ENCODE results near the gene SLIT1. TPM values are rescaled to one million over a fixed set of nuclear protein-coding genes. Genes with fewer than 3 reads are reported as not detected.

Gene SLIT1
- 1 to 10 TPM in 1 of 2 donors, under 1 TPM in 1; 0.56 to 2.0 TPM for total RNA-seq

DNA sequence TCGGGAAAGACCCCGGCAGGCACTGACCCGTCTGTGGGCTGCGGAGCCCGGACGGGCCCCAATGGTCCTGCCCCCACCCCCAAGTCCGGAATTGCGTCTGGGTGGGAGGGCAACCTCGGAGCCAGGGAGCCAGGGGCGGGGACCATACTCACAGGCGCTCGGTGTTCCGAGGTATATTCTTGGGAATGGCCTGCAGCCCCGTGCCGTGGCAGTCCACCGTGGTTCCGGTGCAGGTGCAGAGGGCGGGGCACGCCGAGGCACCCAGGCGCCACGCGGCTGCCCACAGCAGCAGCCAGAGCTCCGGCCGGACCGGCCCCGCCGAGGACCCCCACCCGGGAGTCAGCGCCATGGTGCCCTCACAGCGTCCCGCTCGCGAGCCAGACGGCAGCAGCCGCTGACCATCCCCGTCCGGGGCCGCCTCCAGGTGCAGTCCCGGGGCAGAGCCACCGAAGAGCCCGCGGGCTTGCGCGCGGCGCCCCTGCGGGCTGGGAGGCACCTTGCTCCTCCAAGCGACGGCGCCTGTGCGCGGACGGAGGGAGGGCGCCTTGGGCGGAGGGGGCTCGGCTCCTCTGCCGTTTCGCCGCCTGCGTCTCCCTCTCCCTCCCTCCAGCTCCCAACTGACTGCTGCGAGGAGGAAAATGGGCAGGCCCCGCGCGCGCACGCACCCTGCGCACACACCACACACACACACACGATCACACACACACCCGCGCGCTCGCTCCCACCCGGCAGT lies at the start of gene SLIT1:
Gene SLIT1 (minus strand): TSS at position 634 of the 733 bp plus-strand sequence. CDS start 285 bp downstream, at position 349.
- no peak for ATAC-seq (replicated peaks)
- Mint-ChIP-seq H3K4me1 (no peaks in the 10 kb centered on the region), H3K9me3 (no peaks in the 10 kb centered on the region), H3K36me3 (ENCODE audit: low read depth) (no peaks in the 10 kb centered on the region), H3K27me3 (peaks cover 55% of the 10 kb centered on the region), H3K27ac (no peak within 1 kb of the TSS), H3K4me3 (peak within 1 kb of the TSS; percentile 31)

DNA sequence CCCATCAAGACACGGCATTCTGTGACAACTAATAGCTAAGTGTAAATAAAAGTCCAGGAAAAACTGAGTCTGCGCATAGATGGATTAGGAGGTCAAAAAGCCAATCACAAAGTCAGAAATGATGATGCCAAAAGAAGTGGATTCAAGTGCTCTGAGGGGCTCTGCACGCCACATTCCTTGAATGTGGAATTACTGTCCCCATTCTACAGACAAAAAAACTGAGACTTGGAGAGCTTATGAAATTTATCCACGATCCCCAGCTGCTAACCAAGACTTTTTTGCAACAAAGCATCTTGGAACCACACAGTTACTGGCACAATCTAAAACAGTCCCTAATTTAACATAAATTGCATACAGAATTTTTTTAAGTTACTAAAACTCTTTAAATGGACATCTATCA lies 49.6 kb upstream of the SLIT1 start:
- Mint-ChIP-seq H3K4me1 (peaks cover 3% of the 10 kb centered on the region), H3K36me3 (ENCODE audit: low read depth) (peaks cover 43% of the 10 kb centered on the region), H3K9me3 (no peaks in the 10 kb centered on the region), H3K4me3 (no peak overlapping the region), H3K27me3 (no peaks in the 10 kb centered on the region), H3K27ac (no peak overlapping the region)
- ATAC-seq (replicated peaks) = no peak

DNA sequence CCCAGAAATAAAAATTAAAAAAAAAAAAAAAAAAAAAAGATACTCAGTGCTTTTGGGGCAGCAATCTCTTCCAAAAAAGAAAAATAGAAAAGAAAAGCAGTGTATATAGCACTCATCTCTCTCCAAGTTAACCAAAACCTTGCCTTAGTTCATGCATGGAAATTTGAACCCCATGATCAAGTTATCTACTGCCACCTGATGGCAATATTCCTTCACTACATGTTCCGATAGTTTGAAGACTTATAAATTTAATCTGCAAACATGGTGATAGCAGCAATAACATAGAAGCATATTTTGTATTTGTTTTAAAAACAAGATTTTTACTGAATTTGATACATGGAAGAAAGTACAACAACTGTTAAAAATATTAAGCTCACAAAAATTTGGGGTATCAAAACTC lies 48.6 kb upstream of the SLIT1 start:
- ATAC-seq (replicated peaks) = no peak
- Mint-ChIP-seq H3K4me1 (peaks cover 3% of the 10 kb centered on the region), H3K9me3 (no peaks in the 10 kb centered on the region), H3K4me3 (no peak overlapping the region), H3K36me3 (ENCODE audit: low read depth) (peaks cover 52% of the 10 kb centered on the region), H3K27me3 (no peaks in the 10 kb centered on the region), H3K27ac (no peak overlapping the region)

DNA sequence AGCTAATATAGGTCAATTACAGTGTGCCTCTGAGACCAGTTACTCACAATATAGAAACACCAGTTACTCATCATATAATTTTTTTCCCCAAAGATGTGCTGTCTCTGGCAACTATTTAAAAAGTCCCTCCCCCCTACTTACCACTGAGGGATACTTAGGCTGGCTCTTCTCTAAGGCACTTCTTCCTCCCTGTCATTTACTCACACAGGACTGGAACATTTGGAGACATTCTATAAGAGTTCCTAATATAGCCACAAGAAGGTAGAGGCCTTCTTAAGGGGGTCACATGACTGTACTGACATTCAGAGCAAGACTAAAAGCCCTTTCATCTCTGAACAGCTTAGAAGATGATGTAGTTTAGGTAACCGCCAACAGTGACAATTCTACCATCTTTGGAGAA lies 44.4 kb upstream of the SLIT1 start:
- H3K27me3 Mint-ChIP-seq = no peaks in the 10 kb centered on the region
- H3K36me3 Mint-ChIP-seq (ENCODE audit: low read depth) = peaks cover 83% of the 10 kb centered on the region
- no peaks in the 10 kb centered on the region for H3K9me3 Mint-ChIP-seq
- peak overlapping the region; percentile 87 for H3K27ac Mint-ChIP-seq
- peak; percentile 87 for ATAC-seq (replicated peaks)
- H3K4me3 Mint-ChIP-seq = peak overlapping the region; percentile 54
- H3K4me1 Mint-ChIP-seq = peaks cover 5% of the 10 kb centered on the region

DNA sequence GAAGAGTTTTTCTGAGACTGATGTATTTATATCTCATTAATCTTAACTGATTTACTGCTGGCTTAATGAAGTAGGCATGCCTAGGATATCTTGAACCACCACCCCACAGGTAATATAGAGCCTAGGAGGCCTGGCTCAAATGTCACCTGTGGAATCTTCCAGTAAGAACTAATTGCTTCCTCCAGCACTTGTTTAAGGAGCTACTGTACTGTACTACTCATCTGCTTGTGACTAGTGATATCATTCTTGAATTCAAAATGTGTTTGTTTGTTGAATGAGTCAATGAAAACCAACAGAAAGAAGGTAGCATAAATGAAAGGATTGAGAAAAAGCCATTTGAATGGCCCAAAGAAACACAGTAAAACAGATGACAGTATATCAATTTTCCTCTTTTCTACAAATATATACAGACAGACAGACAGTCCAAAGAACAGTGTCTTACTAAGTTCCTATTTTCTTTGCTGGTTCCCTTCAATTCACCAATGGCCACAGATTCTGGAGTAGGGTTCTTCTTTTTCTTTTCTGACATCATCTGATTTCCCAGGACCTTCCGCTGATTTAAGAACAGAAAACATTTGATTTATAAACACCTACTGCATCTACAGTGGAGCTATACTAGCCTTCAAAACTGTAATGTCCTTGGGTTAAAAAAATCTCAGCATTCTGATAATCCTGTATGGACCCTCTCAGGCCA lies 43.7 kb upstream of the SLIT1 start:
- H3K36me3 Mint-ChIP-seq (ENCODE audit: low read depth) = peaks cover 83% of the 10 kb centered on the region
- H3K27ac Mint-ChIP-seq = peak overlapping the region; percentile 87
- peak; percentile 45 for ATAC-seq (replicated peaks)

DNA sequence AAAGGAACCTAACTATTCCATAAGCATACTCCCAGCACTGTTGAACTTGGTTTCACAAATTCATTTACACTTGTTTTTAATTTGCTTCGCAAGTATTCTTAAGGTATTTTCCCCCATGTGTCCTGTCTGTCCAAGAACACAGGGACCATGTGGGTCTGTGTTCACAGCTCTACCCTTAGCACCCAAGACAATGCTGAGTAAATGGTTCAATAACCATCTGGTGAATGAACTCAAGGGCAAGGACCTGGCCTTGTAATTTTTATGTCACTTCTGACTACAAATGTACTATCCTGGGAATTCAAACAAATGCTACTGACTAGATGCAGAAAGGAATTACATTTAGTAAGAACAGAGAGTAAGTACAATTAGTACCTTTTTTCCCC lies 43.0 kb upstream of the SLIT1 start:
- ATAC-seq (replicated peaks) = no peak
- Mint-ChIP-seq H3K9me3 (no peaks in the 10 kb centered on the region), H3K4me1 (peaks cover 11% of the 10 kb centered on the region), H3K4me3 (no peak overlapping the region), H3K27me3 (no peaks in the 10 kb centered on the region), H3K36me3 (ENCODE audit: low read depth) (peaks cover 86% of the 10 kb centered on the region), H3K27ac (no peak overlapping the region)

More for the DNA sequence above, 43.7 kb upstream of the SLIT1 start:
- Mint-ChIP-seq H3K4me3 (peak overlapping the region; percentile 54), H3K27me3 (no peaks in the 10 kb centered on the region), H3K4me1 (peaks cover 11% of the 10 kb centered on the region), H3K9me3 (no peaks in the 10 kb centered on the region)

DNA sequence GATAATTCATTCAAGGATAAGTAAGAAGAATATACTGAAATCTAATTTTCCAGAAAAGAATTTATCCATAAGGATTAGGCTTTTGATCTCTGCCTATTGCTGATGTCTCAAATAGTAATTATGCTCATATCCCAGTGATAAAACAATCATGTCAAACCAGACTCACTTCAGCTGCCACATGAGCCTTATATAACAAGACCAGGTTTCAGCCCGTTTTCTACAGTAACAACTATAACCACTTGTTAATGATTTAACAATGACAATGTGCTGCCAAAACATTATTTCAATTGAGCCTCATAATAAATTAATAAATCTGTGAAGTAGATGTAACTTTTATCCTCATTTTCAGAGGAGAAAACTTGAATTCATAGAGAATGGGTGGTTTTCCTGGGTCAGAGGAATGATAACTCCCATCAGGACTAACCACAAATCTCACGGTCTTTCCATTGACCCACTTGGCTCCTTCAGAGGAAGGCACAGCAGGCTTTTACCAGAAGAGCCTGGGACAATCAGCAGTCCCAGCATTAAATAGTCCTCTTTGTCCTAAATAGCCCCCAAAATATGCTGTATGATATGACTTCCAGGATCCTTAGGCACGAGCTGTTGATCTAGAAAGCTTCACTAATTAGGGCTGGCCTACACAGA lies 42.5 kb upstream of the SLIT1 start:
- H3K36me3 Mint-ChIP-seq (ENCODE audit: low read depth) = peaks cover 86% of the 10 kb centered on the region
- no peaks in the 10 kb centered on the region for H3K27me3 Mint-ChIP-seq
- no peak overlapping the region for H3K27ac Mint-ChIP-seq
- H3K4me3 Mint-ChIP-seq = no peak overlapping the region
- H3K4me1 Mint-ChIP-seq = peaks cover 11% of the 10 kb centered on the region
- H3K9me3 Mint-ChIP-seq = no peaks in the 10 kb centered on the region
- ATAC-seq (replicated peaks) = no peak

DNA sequence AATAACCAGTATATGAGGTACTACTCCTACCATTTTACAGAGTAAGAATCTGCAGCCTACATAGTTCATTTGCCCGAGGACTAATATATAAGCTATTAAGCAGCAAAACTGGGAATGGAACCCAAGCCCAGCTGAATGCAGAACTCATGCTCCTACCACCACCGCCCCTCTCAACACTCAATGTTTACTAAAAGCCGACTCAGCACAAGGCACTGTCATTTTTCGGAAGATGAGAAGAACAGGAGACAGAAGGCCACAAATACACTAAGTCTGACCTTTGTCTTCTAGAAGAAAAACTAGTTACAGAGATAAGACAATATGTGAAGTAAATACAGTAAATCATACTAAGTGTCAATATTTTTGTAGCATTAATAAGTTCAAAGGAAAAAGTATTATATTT lies 40.6 kb upstream of the SLIT1 start:
- no peaks in the 10 kb centered on the region for H3K9me3 Mint-ChIP-seq
- peaks cover 9% of the 10 kb centered on the region for H3K4me1 Mint-ChIP-seq
- peaks cover 76% of the 10 kb centered on the region for H3K36me3 Mint-ChIP-seq (ENCODE audit: low read depth)
- no peak for ATAC-seq (replicated peaks)
- no peak overlapping the region for H3K27ac Mint-ChIP-seq
- H3K27me3 Mint-ChIP-seq = no peaks in the 10 kb centered on the region
- H3K4me3 Mint-ChIP-seq = no peak overlapping the region

DNA sequence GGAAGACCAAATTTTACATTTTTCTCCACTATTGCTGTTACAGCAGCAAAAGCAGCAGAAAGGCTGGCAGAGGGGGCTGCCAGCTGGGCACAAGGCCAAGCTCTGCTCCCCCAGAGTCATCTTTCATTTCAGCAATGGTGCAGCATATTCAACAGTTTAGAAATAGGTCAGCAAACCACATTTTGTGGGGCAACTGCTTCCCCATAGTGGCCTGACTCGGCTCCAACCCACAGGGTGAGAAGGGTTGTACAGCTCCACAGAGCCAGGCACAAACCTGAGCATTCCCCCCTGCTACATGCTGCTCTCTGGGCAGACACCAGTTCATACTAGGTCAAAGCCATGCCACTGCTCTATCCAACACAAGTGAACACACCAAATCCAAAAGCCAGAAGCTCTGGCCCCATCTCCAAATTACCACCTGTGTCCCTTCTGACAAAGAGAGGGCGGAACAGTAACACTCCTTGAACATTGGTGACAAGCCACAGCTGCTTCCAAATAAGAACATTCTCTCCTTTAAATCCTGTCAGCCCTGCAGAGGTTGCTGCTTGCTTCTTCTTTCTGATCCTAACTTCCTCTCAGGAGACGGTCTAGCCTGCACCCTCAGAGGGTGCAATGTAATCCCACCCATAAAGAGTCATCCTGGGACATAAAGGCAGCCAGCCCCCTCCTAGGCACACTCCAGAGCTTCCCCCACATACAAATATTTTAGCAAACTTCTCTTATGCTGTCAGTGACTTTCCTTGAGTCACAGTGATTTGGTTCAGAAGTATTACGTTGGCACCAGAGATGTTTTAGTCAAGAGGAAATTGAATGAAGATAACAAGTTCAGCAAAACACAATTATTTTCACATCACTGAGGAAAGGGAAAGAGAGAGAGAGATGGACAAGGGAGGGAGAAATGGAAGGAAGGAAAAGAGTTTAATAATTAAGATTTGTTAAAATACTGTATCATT lies 39.0 kb upstream of the SLIT1 start:
- Mint-ChIP-seq H3K27ac (peak overlapping the region; percentile 65), H3K27me3 (no peaks in the 10 kb centered on the region), H3K4me3 (peak overlapping the region; percentile 45), H3K4me1 (peaks cover 12% of the 10 kb centered on the region), H3K36me3 (ENCODE audit: low read depth) (peaks cover 69% of the 10 kb centered on the region), H3K9me3 (no peaks in the 10 kb centered on the region)
- ATAC-seq (replicated peaks) = peak; percentile 80

DNA sequence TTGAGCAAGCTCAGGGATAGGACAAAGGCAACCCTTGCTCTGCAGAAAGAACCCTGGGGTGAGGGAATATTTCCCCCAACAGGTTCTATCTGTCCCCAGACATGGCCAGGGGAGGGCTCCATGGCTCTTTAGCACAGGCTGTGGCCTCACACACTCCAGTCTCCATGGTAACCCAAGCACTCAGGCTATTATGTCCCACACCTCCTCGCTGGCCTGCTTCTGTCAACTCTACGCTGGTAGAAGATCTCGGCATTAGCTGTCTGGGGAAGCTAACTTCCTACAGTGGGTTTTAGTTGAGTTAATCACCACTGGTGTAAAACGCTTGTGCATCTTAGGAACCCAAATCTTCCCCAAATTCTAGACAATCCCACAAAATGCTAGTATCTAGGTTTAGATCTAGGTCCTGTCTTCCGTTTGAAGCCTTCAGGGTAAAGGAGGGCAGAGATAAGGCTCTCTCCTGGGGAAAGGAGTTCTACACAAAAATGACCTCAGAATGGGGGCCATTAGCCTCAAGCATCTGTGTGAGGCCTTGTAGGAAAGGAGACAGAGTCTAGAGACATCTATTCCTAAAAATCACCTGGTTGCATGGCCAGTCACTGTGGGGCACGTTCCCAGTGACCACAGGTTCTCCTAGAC lies 36.7 kb upstream of the SLIT1 start:
- H3K27me3 Mint-ChIP-seq = no peaks in the 10 kb centered on the region
- ATAC-seq (replicated peaks) = no peak
- H3K4me3 Mint-ChIP-seq = no peak overlapping the region
- H3K27ac Mint-ChIP-seq = no peak overlapping the region
- H3K4me1 Mint-ChIP-seq = peaks cover 23% of the 10 kb centered on the region
- H3K36me3 Mint-ChIP-seq (ENCODE audit: low read depth) = peaks cover 46% of the 10 kb centered on the region
- no peaks in the 10 kb centered on the region for H3K9me3 Mint-ChIP-seq

DNA sequence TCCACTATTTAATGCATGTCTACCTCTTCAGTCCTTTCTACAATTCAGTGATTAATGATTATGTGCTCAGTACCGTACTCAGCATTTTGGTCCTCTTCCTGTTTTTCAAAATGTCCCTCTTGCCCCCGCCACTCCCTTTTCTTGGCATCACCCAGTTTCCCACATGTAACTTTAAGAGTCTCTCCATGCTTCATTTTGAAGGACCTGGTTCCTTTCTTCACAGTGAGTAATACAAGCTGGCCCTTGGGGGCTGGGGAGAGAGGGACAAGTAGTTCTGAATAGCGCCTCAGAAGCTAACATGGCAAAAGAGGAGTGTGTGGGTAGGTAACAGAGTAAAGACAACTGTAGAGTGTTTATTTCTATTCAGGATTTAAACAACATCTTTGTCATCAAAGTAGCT lies 34.6 kb upstream of the SLIT1 start:
- Mint-ChIP-seq H3K4me1 (peaks cover 29% of the 10 kb centered on the region), H3K27me3 (no peaks in the 10 kb centered on the region), H3K36me3 (ENCODE audit: low read depth) (peaks cover 27% of the 10 kb centered on the region), H3K9me3 (no peaks in the 10 kb centered on the region), H3K27ac (no peak overlapping the region), H3K4me3 (no peak overlapping the region)
- no peak for ATAC-seq (replicated peaks)

DNA sequence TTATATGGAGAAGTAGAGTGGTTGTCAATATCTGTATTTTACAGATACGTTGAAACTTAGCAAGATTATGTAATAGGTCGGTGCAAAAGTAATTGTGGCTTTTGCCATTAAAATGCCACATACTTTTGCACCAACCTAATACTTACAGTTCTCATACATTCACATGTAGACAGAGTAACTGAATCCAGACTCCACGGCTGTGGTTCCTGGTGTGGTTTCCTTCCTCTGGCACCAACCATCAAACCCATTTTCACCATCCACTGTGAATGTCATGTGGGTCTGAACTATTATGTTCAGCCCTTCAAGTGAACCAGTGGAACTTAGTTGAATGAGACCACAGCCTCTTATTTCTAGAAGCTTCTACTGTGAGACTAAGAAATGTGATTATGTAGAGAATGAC lies 31.5 kb upstream of the SLIT1 start:
- Mint-ChIP-seq H3K27ac (no peak overlapping the region), H3K36me3 (ENCODE audit: low read depth) (peaks cover 4% of the 10 kb centered on the region), H3K4me1 (peaks cover 21% of the 10 kb centered on the region), H3K27me3 (no peaks in the 10 kb centered on the region), H3K9me3 (no peaks in the 10 kb centered on the region), H3K4me3 (no peak overlapping the region)
- no peak for ATAC-seq (replicated peaks)

DNA sequence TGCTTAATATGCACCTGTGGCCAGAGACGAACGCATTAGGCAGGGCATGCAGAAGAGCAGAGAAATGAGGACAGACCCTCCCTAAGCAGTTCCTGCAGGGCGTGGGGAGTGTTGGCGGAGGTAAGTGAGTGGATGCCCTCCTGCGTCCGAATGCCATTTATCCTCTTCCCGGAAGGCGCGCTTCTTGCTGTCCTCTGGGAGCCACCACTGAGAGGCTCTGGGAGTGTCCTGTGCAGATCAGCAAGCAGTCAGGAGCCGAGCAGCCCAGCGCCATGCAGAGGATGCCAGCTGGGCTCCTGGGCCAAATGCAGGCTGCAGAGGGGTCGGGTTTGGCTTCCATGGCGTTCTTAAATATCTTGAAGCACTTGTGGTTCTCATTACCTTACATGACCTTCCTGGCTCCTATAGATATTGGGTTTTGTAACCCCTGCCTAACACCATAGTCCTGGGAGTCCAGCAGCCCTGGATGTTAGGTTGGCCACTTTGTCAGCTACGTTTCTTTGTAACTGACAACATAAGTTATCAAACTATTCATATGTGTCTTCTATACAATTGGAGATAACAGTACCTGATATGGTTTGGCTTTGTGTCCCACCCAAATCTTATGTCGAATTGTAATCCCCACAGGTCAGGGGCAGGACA lies 30.0 kb upstream of the SLIT1 start:
- peaks cover 21% of the 10 kb centered on the region for H3K4me1 Mint-ChIP-seq
- no peak for ATAC-seq (replicated peaks)
- peaks cover 4% of the 10 kb centered on the region for H3K36me3 Mint-ChIP-seq (ENCODE audit: low read depth)
- H3K4me3 Mint-ChIP-seq = no peak overlapping the region
- H3K9me3 Mint-ChIP-seq = no peaks in the 10 kb centered on the region
- no peak overlapping the region for H3K27ac Mint-ChIP-seq
- no peaks in the 10 kb centered on the region for H3K27me3 Mint-ChIP-seq
